Activated CD8-positive, alpha-beta memory T cell treated with anti-CD3 and anti-CD28 coated beads, Interleukin-2, amount 50 U/mL, for 4 hours (primary cell): ENCODE measurements around the gene CECR2.

Experiments used
- DNase-seq: peaks from one replicate; pipeline ENCODE4 v3.0.0-alpha.2; 2020

CECR2 gene

GRCh38 chr22:17369439-17370025, at the start of gene CECR2:
TSS of gene CECR2 (plus strand) at chr22:17369460. CDS start at chr22:17369784, 324 bp downstream.
- DNase-seq, result peak; percentile 21

GRCh38 chr22:17319546-17319945, 49.7 kb upstream of the CECR2 start:
- no peak for DNase-seq

- no peak for DNase-seq
Measured at GRCh38 chr22:17322511-17322910, 46.7 kb upstream of the CECR2 start.

- no peak for DNase-seq
Measured at GRCh38 chr22:17331690-17332089, 37.6 kb upstream of the CECR2 start.

- no peak for DNase-seq
Measured at GRCh38 chr22:17332109-17332800, 37.0 kb upstream of the CECR2 start.

- DNase-seq, result no peak
Measured at GRCh38 chr22:17334059-17334458, 35.2 kb upstream of the CECR2 start.

- no peak for DNase-seq
Measured at GRCh38 chr22:17334983-17335382, 34.3 kb upstream of the CECR2 start.

GRCh38 chr22:17336061-17336460, 33.2 kb upstream of the CECR2 start:
- no peak for DNase-seq

- DNase-seq, result no peak
Measured at GRCh38 chr22:17337639-17338038, 31.6 kb upstream of the CECR2 start.

- DNase-seq, result no peak
Measured at GRCh38 chr22:17339095-17339693, 30.1 kb upstream of the CECR2 start.

GRCh38 chr22:17342361-17342760, 26.9 kb upstream of the CECR2 start:
- no peak for DNase-seq

GRCh38 chr22:17343766-17344165, 25.5 kb upstream of the CECR2 start:
- no peak for DNase-seq

GRCh38 chr22:17346578-17346977, 22.7 kb upstream of the CECR2 start:
- DNase-seq, result no peak

GRCh38 chr22:17347724-17348123, 21.5 kb upstream of the CECR2 start:
- DNase-seq, result no peak

- DNase-seq, result no peak
Measured at GRCh38 chr22:17348464-17349103, 20.7 kb upstream of the CECR2 start.

- DNase-seq, result no peak
Measured at GRCh38 chr22:17349172-17349571, 20.1 kb upstream of the CECR2 start.

- no peak for DNase-seq
Measured at GRCh38 chr22:17350292-17350691, 19.0 kb upstream of the CECR2 start.

GRCh38 chr22:17352798-17353197, 16.5 kb upstream of the CECR2 start:
- DNase-seq, result no peak

GRCh38 chr22:17357688-17358087, 11.6 kb upstream of the CECR2 start:
- no peak for DNase-seq

GRCh38 chr22:17358415-17358814, 10.8 kb upstream of the CECR2 start:
- DNase-seq, result no peak

- DNase-seq, result no peak
Measured at GRCh38 chr22:17359501-17359900, 9.8 kb upstream of the CECR2 start.

GRCh38 chr22:17366329-17366728, 2.9 kb upstream of the CECR2 start:
- no peak for DNase-seq

- peak; percentile 18 for DNase-seq
Measured at GRCh38 chr22:17366830-17367229, 2.4 kb upstream of the CECR2 start.

- no peak for DNase-seq
Measured at GRCh38 chr22:17368144-17368543, 1.1 kb upstream of the CECR2 start.
